Measurements from ENCODE around the gene PARS2.

- TF ChIP-seq GATA2 (IDR thresholded peaks at IDR 0.05; ENCODE audit: low read depth, low read length) (no peak), GATA3 (IDR thresholded peaks at IDR 0.05; ENCODE audit: low read depth, low read length) (no peak)
Observed at GRCh38 chr1:54813485-54814125, 49.3 kb upstream of the PARS2 start.

Data from SH-SY5Y (cell line).